NB4 (cell line): ENCODE measurements around the gene BFSP2.

Experiments
- DNase-seq: peaks from one replicate; pipeline ENCODE4 v3.0.0; 2010; ENCODE audit warnings: low read depth
- H3K4me3 ChIP-seq: one replicate; pipeline ENCODE4 v1.5.1; 2011; ENCODE audit warnings: mild to moderate bottlenecking, low read depth, low read length, moderate library complexity
- CTCF ChIP-seq: IDR thresholded peaks from one replicate; pipeline ENCODE4 v1.5.1; 2012; ENCODE audit warnings: low read depth, low read length
- MYC ChIP-seq: IDR thresholded peaks from 2 replicates; pipeline ENCODE4 v1.6.1; 2011; ENCODE audit warnings: low read depth, low read length
- POLR2A ChIP-seq: IDR thresholded peaks from 2 replicates; pipeline ENCODE4 v1.6.1; 2011; ENCODE audit warnings: mild to moderate bottlenecking; ENCODE audit not compliant: insufficient read length; ENCODE audit errors: extremely low read depth
- TF ChIP-seq, protein P1 (sequence below): IDR thresholded peaks from 2 replicates; pipeline ENCODE4 v1.6.1; 2011; ENCODE audit warnings: low read depth, low read length

BFSP2 gene

DNA sequence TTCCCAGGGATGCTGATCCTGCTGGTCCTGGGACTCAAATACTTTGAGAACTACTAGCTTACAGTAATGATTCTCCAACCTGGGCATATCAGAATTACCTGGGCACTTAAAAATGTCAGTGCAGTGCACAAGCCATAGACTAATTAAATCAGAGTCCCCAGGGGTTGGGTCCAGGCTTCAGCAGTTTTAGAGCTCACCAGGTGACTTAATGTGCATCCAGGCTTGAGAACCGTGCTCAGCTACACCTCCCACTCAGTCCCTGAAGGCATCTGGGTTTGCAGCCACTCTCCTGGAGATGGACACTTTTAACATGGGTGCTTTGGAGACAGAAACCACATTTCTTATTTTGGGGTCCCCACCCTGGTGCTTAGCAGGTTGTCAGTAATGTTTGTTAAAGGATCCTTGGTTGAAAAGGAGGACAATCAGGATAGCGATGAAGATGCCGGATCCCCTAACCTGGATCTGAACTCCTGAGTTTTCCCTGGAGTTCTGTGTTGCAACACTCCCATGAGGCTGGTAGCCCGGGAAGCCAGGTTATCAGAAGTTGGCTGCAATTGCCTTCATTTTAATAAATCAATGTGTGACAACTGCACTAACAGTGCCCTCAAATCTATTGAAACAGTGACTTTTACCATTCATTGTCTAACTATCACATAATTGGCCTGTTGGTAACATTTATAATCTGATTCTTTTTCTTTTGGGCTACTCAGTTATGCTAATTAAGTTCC, 48.1 kb downstream of the BFSP2 start:
- H3K4me3 ChIP-seq: no peak overlapping the region
- DNase-seq: no peak
- no peak for TF ChIP-seq CTCF
- TF ChIP-seq POLR2A: no peak
- TF ChIP-seq, protein P1, sequence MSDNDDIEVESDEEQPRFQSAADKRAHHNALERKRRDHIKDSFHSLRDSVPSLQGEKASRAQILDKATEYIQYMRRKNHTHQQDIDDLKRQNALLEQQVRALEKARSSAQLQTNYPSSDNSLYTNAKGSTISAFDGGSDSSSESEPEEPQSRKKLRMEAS: no peak
- no peak for TF ChIP-seq MYC

- DNase-seq: no peak
- H3K4me3 ChIP-seq: no peak overlapping the region
- TF ChIP-seq CTCF (no peak), POLR2A (no peak), MYC (no peak)
- TF ChIP-seq, protein P1: no peak
These were observed 48.7 kb downstream of the BFSP2 start for GRCh38 chr3:133448478-133449122.

- no peak for DNase-seq
- no peak overlapping the region for H3K4me3 ChIP-seq
- TF ChIP-seq POLR2A (no peak), CTCF (no peak), MYC (no peak)
- TF ChIP-seq, protein P1: no peak
These were observed 51.5 kb downstream of the BFSP2 start for GRCh38 chr3:133451309-133451708.

DNA sequence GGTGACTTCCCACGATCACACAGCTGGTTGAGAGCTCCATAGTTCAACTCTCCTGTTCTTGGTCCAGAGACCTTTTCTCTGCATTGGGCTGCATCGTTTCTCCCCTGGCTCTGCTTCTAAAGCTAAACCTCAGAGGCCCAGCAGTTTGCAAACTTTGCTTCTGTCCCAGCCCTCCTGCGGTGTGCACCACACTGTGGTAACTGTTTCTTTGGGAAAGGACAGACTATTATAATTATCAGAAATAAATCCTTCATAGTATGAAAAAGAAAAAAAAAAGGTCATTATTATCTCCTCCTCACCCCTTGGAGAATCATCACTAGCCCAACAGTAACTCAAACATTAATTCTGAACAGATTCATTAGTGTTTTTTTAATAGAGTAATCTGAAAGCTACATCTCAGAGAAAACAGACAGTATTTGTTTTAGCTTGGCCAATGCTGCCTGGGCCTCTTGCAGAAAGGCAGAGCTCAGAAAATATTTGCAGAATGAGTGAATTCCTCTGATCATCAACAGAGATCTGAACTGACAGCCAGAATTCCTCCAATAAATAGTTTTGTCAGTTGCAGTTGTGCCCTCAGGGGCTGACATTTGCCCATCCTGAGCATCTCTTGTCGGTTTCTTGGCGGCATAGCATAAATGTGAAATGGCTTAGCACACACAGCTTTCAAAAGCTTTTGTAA, 52.9 kb downstream of the BFSP2 start:
- no peak overlapping the region for H3K4me3 ChIP-seq
- DNase-seq: no peak
- no peak for TF ChIP-seq POLR2A
- no peak for TF ChIP-seq CTCF
- no peak for TF ChIP-seq MYC
- TF ChIP-seq, protein P1: no peak

- no peak for DNase-seq
- no peak overlapping the region for H3K4me3 ChIP-seq
- TF ChIP-seq POLR2A (no peak), CTCF (no peak), MYC (no peak)
- TF ChIP-seq, protein P1: no peak
These were observed 53.5 kb downstream of the BFSP2 start for GRCh38 chr3:133453383-133453782.
